ENCODE measurements around the gene RBMS1. TPM values are rescaled to one million over a fixed set of nuclear protein-coding genes. Genes with fewer than 3 reads are reported as not detected.

RBMS1 gene
- polyA plus RNA-seq, 1 donor (not counting 4 experiments of a cell fraction or from before 2014, with no cell fraction given), result 89.1 TPM

DNA sequence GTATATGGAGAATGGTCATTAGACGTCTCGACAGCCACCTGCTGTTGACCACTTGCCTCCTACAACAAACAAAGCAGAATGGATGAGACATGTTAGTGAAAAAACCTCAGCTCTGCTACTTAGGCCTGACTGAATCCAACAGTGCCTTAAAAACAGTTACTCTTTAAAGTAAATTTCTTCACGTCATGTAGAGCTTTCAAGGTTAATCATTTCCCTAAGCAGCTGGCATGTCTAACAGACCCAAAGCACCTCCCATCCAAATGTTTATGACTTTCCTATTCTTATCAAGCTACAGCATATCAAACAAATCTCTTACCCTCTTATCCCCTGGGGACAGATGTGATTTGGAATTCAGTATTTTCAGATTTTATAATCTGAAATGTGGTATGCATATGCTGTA is 218.0 kb downstream of the RBMS1 start:
- no peak for DNase-seq (ENCODE audit: low read depth, low spot score)
- Histone ChIP-seq H3K4me3 (ENCODE audit: control insufficient read depth in 2 of 3, extremely low read depth in 1 of 3, insufficient read depth in 2 of 3, low read depth in 1 of 3, low read length in 3 of 3) (no peak overlapping the region), H3K27ac (ENCODE audit: control insufficient read depth, insufficient read depth, low read length) (no peak overlapping the region), H2AFZ (ENCODE audit: control insufficient read depth, low read length) (no peak overlapping the region), H3K9ac (ENCODE audit: control insufficient read depth, extremely low read depth, insufficient read depth, low read length) (no peak overlapping the region), H4K20me1 (ENCODE audit: control insufficient read depth, extremely low read depth, insufficient read depth, low read length) (no peaks in the 10 kb centered on the region), H3K4me1 (ENCODE audit: control insufficient read depth, extremely low read depth, insufficient read depth, low read length) (peaks cover 27% of the 10 kb centered on the region), H3K9me3 (ENCODE audit: control insufficient read depth, low read depth, low read length) (no peaks in the 10 kb centered on the region), H3K79me2 (ENCODE audit: control insufficient read depth, insufficient read depth, low read length) (no peaks in the 10 kb centered on the region), H3K36me3 (ENCODE audit: control insufficient read depth in 2 of 2, extremely low read depth in 1 of 2, insufficient read depth in 2 of 2, low read length in 2 of 2) (peaks cover 30 to 50% of the 10 kb centered on the region in 2 experiments), H3K9me1 (ENCODE audit: control insufficient read depth, extremely low read depth, insufficient read depth, low read length) (no peaks in the 10 kb centered on the region), H3K27me3 (ENCODE audit: control insufficient read depth, extremely low read depth, insufficient read depth, low read length) (no peaks in the 10 kb centered on the region), H3K4me2 (ENCODE audit: control insufficient read depth, extremely low read depth, insufficient read depth, low read depth, low read length) (no peak overlapping the region)
- TF ChIP-seq CTCF (optimal IDR thresholded peaks at IDR 0.05 in 1 of 3, IDR thresholded peaks at IDR 0.05 in 1 of 3, conservative IDR thresholded peaks at IDR 0.05 in 1 of 3; ENCODE audit: extremely low read depth in 1 of 3, insufficient read depth in 2 of 3, low read length in 3 of 3), result no peak
- no peak for TF ChIP-seq EZH2 (IDR thresholded peaks at IDR 0.05; ENCODE audit: low read length)
- dilution Hi-C loops (cut with MboI; ENCODE audit: extremely low pct_ligation_motif_present, low sequenced_read_pairs), result no loop called here
- no peak for FAIRE-seq

GRCh38 chr2:160271171-160272086 is 222.2 kb downstream of the RBMS1 start:
- no peak overlapping the region for H3K4me2 ChIP-seq (ENCODE audit: control insufficient read depth, extremely low read depth, insufficient read depth, low read depth, low read length)
- H3K27ac ChIP-seq (ENCODE audit: control insufficient read depth, insufficient read depth, low read length), result no peak overlapping the region
- H3K9me3 ChIP-seq (ENCODE audit: control insufficient read depth, low read depth, low read length), result no peaks in the 10 kb centered on the region
- peaks cover 18 to 29% of the 10 kb centered on the region in 2 experiments for H3K36me3 ChIP-seq (ENCODE audit: control insufficient read depth in 2 of 2, extremely low read depth in 1 of 2, insufficient read depth in 2 of 2, low read length in 2 of 2)
- H3K9ac ChIP-seq (ENCODE audit: control insufficient read depth, extremely low read depth, insufficient read depth, low read length), result no peak overlapping the region
- no peak for DNase-seq (ENCODE audit: low read depth, low spot score)
- H4K20me1 ChIP-seq (ENCODE audit: control insufficient read depth, extremely low read depth, insufficient read depth, low read length), result no peaks in the 10 kb centered on the region
- no peaks in the 10 kb centered on the region for H3K27me3 ChIP-seq (ENCODE audit: control insufficient read depth, extremely low read depth, insufficient read depth, low read length)
- FAIRE-seq, result no peak
- no peaks in the 10 kb centered on the region for H3K9me1 ChIP-seq (ENCODE audit: control insufficient read depth, extremely low read depth, insufficient read depth, low read length)
- peaks cover 19% of the 10 kb centered on the region for H3K4me1 ChIP-seq (ENCODE audit: control insufficient read depth, extremely low read depth, insufficient read depth, low read length)
- no peaks in the 10 kb centered on the region for H3K79me2 ChIP-seq (ENCODE audit: control insufficient read depth, insufficient read depth, low read length)
- TF ChIP-seq EZH2 (IDR thresholded peaks at IDR 0.05; ENCODE audit: low read length), result no peak
- no peak overlapping the region for H3K4me3 ChIP-seq (ENCODE audit: control insufficient read depth in 2 of 3, extremely low read depth in 1 of 3, insufficient read depth in 2 of 3, low read depth in 1 of 3, low read length in 3 of 3)
- no peak overlapping the region for H2AFZ ChIP-seq (ENCODE audit: control insufficient read depth, low read length)
- dilution Hi-C loops (cut with MboI; ENCODE audit: extremely low pct_ligation_motif_present, low sequenced_read_pairs), result no loop called here

Measured in keratinocyte (primary cell).